CD14-positive monocyte (primary cell): ENCODE data around the gene ADPRS. TPM values are rescaled to one million over a fixed set of nuclear protein-coding genes. Genes with fewer than 3 reads are reported as not detected.

Experiments used
- DNase-seq, 3 donors: peaks; one replicate each; pipeline ENCODE4 v3.0.0-alpha.2; 2011 to 2022
- H2AFZ ChIP-seq: 2 replicates; pipeline ENCODE4 v1.6.0; 2012; ENCODE audit warnings: mild to moderate bottlenecking, low read depth, low read length, inconsistent platforms; ENCODE audit not compliant: insufficient read depth, poor library complexity, severe bottlenecking
- H3K27ac ChIP-seq, 2 donors: 1 replicate in 1 of 2; 2 replicates in 1 of 2; pipeline ENCODE4 v1.5.1; 2012 to 2013; ENCODE audit warnings: low read length in 2 of 2, control low read depth in 1 of 2, inconsistent platforms in 1 of 2, low read depth in 1 of 2, mild to moderate bottlenecking in 1 of 2
- H3K27me3 ChIP-seq, 2 donors: one replicate each; pipeline versions ENCODE4 v1.6.0 to v1.6.1; 2011 to 2013; ENCODE audit warnings: low read length in 2 of 2; ENCODE audit not compliant: control insufficient read depth in 2 of 2, insufficient read depth in 2 of 2
- H3K36me3 ChIP-seq, 2 donors: replicated peaks in 1 of 2; 1 replicate in 1 of 2; 2 replicates in 1 of 2; pipeline versions ENCODE4 v1.5.1 to v1.6.1; 2012 to 2013; ENCODE audit warnings: low read length in 2 of 2, control low read depth in 1 of 2, inconsistent platforms in 1 of 2, mild to moderate bottlenecking in 1 of 2; ENCODE audit not compliant: insufficient read depth in 2 of 2, control insufficient read depth in 1 of 2
- H3K4me1 ChIP-seq, 2 donors: 1 replicate in 1 of 2; 2 replicates in 1 of 2; pipeline versions ENCODE4 v1.5.1 to v1.6.1; 2012 to 2013; ENCODE audit warnings: low read length in 2 of 2, control low read depth in 1 of 2, inconsistent platforms in 1 of 2, mild to moderate bottlenecking in 1 of 2, moderate library complexity in 1 of 2; ENCODE audit not compliant: insufficient read depth in 2 of 2, control insufficient read depth in 1 of 2
- H3K4me2 ChIP-seq: replicated peaks from 2 replicates; pipeline ENCODE3; 2012; ENCODE audit warnings: low read length, moderate library complexity, mild to moderate bottlenecking; ENCODE audit not compliant: poor library complexity, severe bottlenecking; ENCODE audit errors: extremely low read depth
- H3K4me3 ChIP-seq, 3 experiments: fragments of 200-600 bp in 1 of 3; sonication (generic) in 1 of 3; replicated peaks in 1 of 3; 1 replicate in 2 of 3; 2 replicates in 1 of 3; pipeline ENCODE4 v1.5.1; 2011 to 2013; ENCODE audit warnings: low read length in 3 of 3, mild to moderate bottlenecking in 3 of 3, control low read depth in 2 of 3, low read depth in 2 of 3, inconsistent platforms in 1 of 3, moderate library complexity in 1 of 3
- H3K79me2 ChIP-seq: 2 replicates; pipeline ENCODE4 v1.6.0; 2012; ENCODE audit warnings: mild to moderate bottlenecking, control low read depth, inconsistent platforms, low read length, moderate library complexity; ENCODE audit not compliant: insufficient read depth
- H3K9ac ChIP-seq: 2 replicates; pipeline ENCODE4 v1.6.0; 2017; ENCODE audit warnings: low read length, mild to moderate bottlenecking; ENCODE audit not compliant: insufficient read depth, poor library complexity, severe bottlenecking
- H3K9me3 ChIP-seq, 2 donors: replicated peaks in 1 of 2; 1 replicate in 1 of 2; 2 replicates in 1 of 2; pipeline versions ENCODE4 v1.5.1 to v1.6.1; 2012 to 2013; ENCODE audit warnings: low read length in 2 of 2, control low read depth in 1 of 2; ENCODE audit not compliant: control insufficient read depth in 1 of 2, insufficient read depth in 1 of 2
- H4K20me1 ChIP-seq: 2 replicates; pipeline ENCODE4 v1.6.0; 2012; ENCODE audit warnings: mild to moderate bottlenecking, low read length, control low read depth, moderate library complexity; ENCODE audit not compliant: insufficient read depth
- H3K27ac Mint-ChIP-seq, 7 donors: one replicate each; pipeline ENCODE4 v1.8.0; 2020; ENCODE audit warnings: mild to moderate bottlenecking in 7 of 7, mixed read lengths in 7 of 7, moderate library complexity in 6 of 7, inconsistent platforms in 2 of 7
- H3K27me3 Mint-ChIP-seq, 3 donors: one replicate each; pipeline ENCODE4 v1.8.0; 2021 to 2022; ENCODE audit warnings: low read depth in 3 of 3, mild to moderate bottlenecking in 3 of 3, mixed read lengths in 3 of 3, moderate library complexity in 3 of 3, inconsistent platforms in 1 of 3
- H3K36me3 Mint-ChIP-seq, 2 donors: one replicate each; pipeline ENCODE4 v1.8.0; 2020; ENCODE audit warnings: mixed read lengths in 2 of 2, inconsistent platforms in 1 of 2, mild to moderate bottlenecking in 1 of 2
- H3K4me1 Mint-ChIP-seq: one replicate; pipeline ENCODE4 v1.8.0; 2020; ENCODE audit warnings: mild to moderate bottlenecking, mixed read lengths
- H3K4me3 Mint-ChIP-seq, 2 donors: one replicate each; pipeline ENCODE4 v1.8.0; 2020; ENCODE audit warnings: mild to moderate bottlenecking in 2 of 2, mixed read lengths in 2 of 2, moderate library complexity in 1 of 2
- H3K9me3 Mint-ChIP-seq, 7 donors: one replicate each; pipeline ENCODE4 v1.8.0; 2020 to 2022; ENCODE audit warnings: mixed read lengths in 7 of 7, mild to moderate bottlenecking in 6 of 7, moderate library complexity in 6 of 7, inconsistent platforms in 2 of 7
- WGBS: methylation state at CpG from one replicate; pipeline ENCODE4 v1.1.5; 2013; ENCODE audit warnings: missing lambda C conversion rate; ENCODE audit not compliant: insufficient coverage; 5-methylcytosine and 5-hydroxymethylcytosine counted together
- intact Hi-C, 2 donors: fragments of 100-400 bp; cut with micrococcal nuclease; formaldehyde crosslinking; loops; one replicate each; pipeline versions ENCODE4 v1.15.0 to v1.15.1; 2023
- polyA plus RNA-seq, 3 donors: library from polyadenylated mRNA; depleted of rRNA in 1 of 3; unstranded in 2 of 3; stranded (reverse) in 1 of 3; fragments of 300-500 nt in 2 of 3; fragments of >200 nt in 1 of 3; fragmentation: Illumina TruSeq in 2 of 3; gene quantifications; 1 replicate in 2 of 3; 2 replicates in 1 of 3; pipeline ENCODE4 v1.2.3, GENCODE V29; 2012 to 2021
- TF ChIP-seq, protein P1 (sequence below): fragments of 200-600 bp; IDR thresholded peaks from one replicate; pipeline ENCODE4 v1.8.0; 2022; ENCODE audit warnings: antibody characterized with exemption, mild to moderate bottlenecking

Gene ADPRS
- polyA plus RNA-seq, 3 donors: 13.4 to 30.6 (median 21.9) TPM

DNA sequence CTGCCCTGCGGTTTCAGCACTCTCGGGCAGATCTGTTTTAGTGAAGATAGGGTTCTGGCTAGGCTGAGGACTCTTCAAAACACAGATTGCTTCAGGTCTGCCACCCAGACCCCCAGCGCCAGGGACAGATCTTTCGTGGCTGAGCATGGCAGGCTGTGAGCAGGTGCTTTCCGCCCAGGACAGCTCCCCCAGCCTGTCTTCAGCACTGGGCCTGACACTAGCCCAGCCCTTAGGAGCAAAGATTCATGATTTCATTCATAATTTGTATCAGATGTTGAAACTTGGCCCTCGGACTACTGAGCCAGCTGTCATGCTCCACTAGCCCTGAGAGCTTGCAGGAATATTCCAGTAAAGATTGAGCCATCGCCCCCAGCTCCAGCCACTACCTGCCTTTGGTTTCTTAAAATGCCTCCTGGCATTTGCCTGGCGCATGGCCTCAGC is 5.9 kb downstream of the ADPRS start:
- 92% methylated on average over 7 of the region's 8 CpGs for WGBS
- H3K27ac Mint-ChIP-seq: peak overlapping the region; percentile 21 to 89 (median 62)

DNA sequence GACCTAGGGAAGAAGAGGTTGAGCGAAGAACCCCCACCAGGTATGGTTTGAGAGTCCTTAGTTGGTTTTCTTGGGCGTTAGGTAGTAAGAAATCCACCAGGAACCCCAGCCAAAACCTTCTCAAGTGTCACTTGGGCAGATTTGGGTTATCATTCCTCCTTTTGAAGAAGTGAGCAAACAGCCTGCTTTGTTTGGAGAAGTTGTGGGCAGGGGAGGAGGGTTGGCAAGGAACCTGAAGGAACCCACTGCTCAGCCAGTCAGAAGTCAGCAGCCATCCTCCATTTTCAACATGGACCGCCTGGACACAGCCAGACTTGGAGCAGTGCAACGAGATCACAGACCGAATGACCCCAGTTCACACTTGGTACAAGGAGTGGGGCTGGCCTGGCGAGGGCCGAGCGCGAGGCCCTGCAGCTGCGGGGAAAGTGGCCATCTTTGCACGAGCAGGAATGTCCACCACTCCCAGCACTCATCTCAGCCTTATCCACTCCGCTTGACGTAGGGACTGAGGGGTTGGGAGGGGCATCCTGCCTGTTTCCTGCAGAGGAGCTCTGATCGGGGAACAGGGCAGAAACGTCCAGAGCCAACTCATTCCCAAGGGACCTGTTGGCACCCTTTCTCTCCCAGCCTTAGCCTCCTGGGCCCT is 7.2 kb downstream of the ADPRS start:
- no peaks in the 10 kb centered on the region for H3K9me3 ChIP-seq
- no peaks in the 10 kb centered on the region for H3K27me3 ChIP-seq
- intact Hi-C loops: loop anchor here in 1 of 2 donors (5.0 kb wide), 1 partner anchor 91 kb away; no protein-coding TSS in a partner anchor
- peaks cover 23% of the 10 kb centered on the region for H3K79me2 ChIP-seq
- peak overlapping the region; percentile 79 to 94 (median 90) for H3K27ac Mint-ChIP-seq
- peak; percentile 61 to 71 (median 69) for DNase-seq
- peaks cover 44 to 60% of the 10 kb centered on the region in 2 donors for H3K36me3 ChIP-seq
- peak overlapping the region; percentile 37 for H3K4me2 ChIP-seq
- H3K27ac ChIP-seq: peak overlapping the region; percentile 67 to 90
- WGBS: 40% methylated on average over 1 of the region's 15 CpGs
- peaks cover 38 to 43% of the 10 kb centered on the region in 2 donors for H3K4me1 ChIP-seq
- peak overlapping the region; percentile 79 for H2AFZ ChIP-seq
- no peak overlapping the region for H3K4me3 ChIP-seq
- peaks cover 44% of the 10 kb centered on the region for H3K4me1 Mint-ChIP-seq
- peaks cover 0 to 2% (median 0%) of the 10 kb centered on the region in 7 donors for H3K9me3 Mint-ChIP-seq
- H3K4me3 Mint-ChIP-seq: no peak overlapping the region
- H4K20me1 ChIP-seq: peaks cover 15% of the 10 kb centered on the region
- TF ChIP-seq, protein P1, sequence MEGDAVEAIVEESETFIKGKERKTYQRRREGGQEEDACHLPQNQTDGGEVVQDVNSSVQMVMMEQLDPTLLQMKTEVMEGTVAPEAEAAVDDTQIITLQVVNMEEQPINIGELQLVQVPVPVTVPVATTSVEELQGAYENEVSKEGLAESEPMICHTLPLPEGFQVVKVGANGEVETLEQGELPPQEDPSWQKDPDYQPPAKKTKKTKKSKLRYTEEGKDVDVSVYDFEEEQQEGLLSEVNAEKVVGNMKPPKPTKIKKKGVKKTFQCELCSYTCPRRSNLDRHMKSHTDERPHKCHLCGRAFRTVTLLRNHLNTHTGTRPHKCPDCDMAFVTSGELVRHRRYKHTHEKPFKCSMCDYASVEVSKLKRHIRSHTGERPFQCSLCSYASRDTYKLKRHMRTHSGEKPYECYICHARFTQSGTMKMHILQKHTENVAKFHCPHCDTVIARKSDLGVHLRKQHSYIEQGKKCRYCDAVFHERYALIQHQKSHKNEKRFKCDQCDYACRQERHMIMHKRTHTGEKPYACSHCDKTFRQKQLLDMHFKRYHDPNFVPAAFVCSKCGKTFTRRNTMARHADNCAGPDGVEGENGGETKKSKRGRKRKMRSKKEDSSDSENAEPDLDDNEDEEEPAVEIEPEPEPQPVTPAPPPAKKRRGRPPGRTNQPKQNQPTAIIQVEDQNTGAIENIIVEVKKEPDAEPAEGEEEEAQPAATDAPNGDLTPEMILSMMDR: no peak
- peaks cover 41 to 59% of the 10 kb centered on the region in 2 donors for H3K36me3 Mint-ChIP-seq
- peaks cover 0 to 6% (median 0%) of the 10 kb centered on the region in 3 donors for H3K27me3 Mint-ChIP-seq
- H3K9ac ChIP-seq: no peak overlapping the region

More for the DNA sequence above, 5.9 kb downstream of the ADPRS start:
- peaks cover 0 to 3% (median 0%) of the 10 kb centered on the region in 3 donors for H3K27me3 Mint-ChIP-seq
- H2AFZ ChIP-seq: no peak overlapping the region
- H3K4me1 ChIP-seq: peaks cover 47% of the 10 kb centered on the region in 2 donors
- no peak overlapping the region for H3K4me2 ChIP-seq
- DNase-seq: no peak
- intact Hi-C loops: loop anchor here in 1 of 2 donors (5.0 kb wide), 1 partner anchor 93 kb away; no protein-coding TSS in a partner anchor
- no peaks in the 10 kb centered on the region for H3K27me3 ChIP-seq
- TF ChIP-seq, protein P1: no peak
- H4K20me1 ChIP-seq: peaks cover 21% of the 10 kb centered on the region
- H3K27ac ChIP-seq: peak overlapping the region; percentile 29 to 90
- H3K9me3 Mint-ChIP-seq: peaks cover 0 to 2% (median 0%) of the 10 kb centered on the region in 7 donors
- H3K4me3 Mint-ChIP-seq: no peak overlapping the region
- peaks cover 43% of the 10 kb centered on the region for H3K4me1 Mint-ChIP-seq
- no peak overlapping the region for H3K4me3 ChIP-seq
- H3K79me2 ChIP-seq: peaks cover 36% of the 10 kb centered on the region
- H3K36me3 Mint-ChIP-seq: peaks cover 43 to 60% of the 10 kb centered on the region in 2 donors
- H3K9me3 ChIP-seq: no peaks in the 10 kb centered on the region
- H3K9ac ChIP-seq: no peak overlapping the region
- peaks cover 44 to 61% of the 10 kb centered on the region in 2 donors for H3K36me3 ChIP-seq
